K562 (cell line): ENCODE measurements around the gene PKD1L1. TPM values are rescaled to one million over a fixed set of nuclear protein-coding genes. Genes with fewer than 3 reads are reported as not detected.
"Not testable (repeated sequence)": the region's sequence is repeated elsewhere in the genome, so short reads cannot be mapped to it uniquely, and the experiment has no call there.

ENCODE experiments used
- ATAC-seq: fragments of 200-7000 bp; cut with Tn5 transposase; 3 replicates; pipeline ENCODE4 v1.9.1; 2020; ENCODE audit warnings: moderate library complexity
- BruUV-seq: library from RNA; stranded (reverse); fragments of 400-500 nt; replicated peaks from 2 replicates; lab custom pipeline; 2021; lab: Mats Ljungman, UMichigan
- CTCF ChIA-PET: fragments of 300-600 bp; formaldehyde crosslinking; extraction: SDS; loops from one replicate; lab custom pipeline; 2021; ENCODE audit warnings: low intra/inter-chr PET ratio; lab: Yijun Ruan, JAX
- POLR2A ChIA-PET: fragments of 300-600, 350-650 bp; sonication (Branson Sonifier 250); formaldehyde crosslinking; extraction: SDS; loops from one replicate; lab custom pipeline; 2021; ENCODE audit warnings: antibody characterized with exemption, inconsistent platforms; lab: Yijun Ruan, JAX
- DNase-seq, 4 experiments: peaks; one replicate each; pipeline versions ENCODE4 v3.0.0 to v3.0.0-alpha.2; 2011 to 2018; ENCODE audit warnings: low spot score in 3 of 4, mixed read lengths in 3 of 4; ENCODE audit errors: extremely low read depth in 1 of 4
- FAIRE-seq: peaks from 2 replicates; lab custom pipeline; 2011; peaks lifted over from hg19 to GRCh38; lab: Jason Lieb, UNC
- H2AFZ ChIP-seq: 2 replicates; pipeline ENCODE4 v1.6.0; 2011; ENCODE audit warnings: low read depth, low read length, control low read depth, inconsistent platforms
- H3K27ac ChIP-seq: fragments of 200-600 bp; 3 replicates; pipeline ENCODE4 v1.8.0; 2011; ENCODE audit warnings: low read depth, mild to moderate bottlenecking, control low read depth, inconsistent platforms, low read length, moderate library complexity, mixed read lengths; ENCODE audit errors: extremely low read depth
- H3K27me3 ChIP-seq, 2 experiments: fragments of 300-600 bp in 1 of 2; 2 replicates in 1 of 2; 3 replicates in 1 of 2; pipeline versions ENCODE4 v1.6.0 to v1.8.0; 2011; ENCODE audit warnings: inconsistent platforms in 2 of 2, low read length in 2 of 2, mild to moderate bottlenecking in 1 of 2, mixed read lengths in 1 of 2, moderate library complexity in 1 of 2; ENCODE audit not compliant: control insufficient read depth in 2 of 2, insufficient read depth in 2 of 2
- H3K36me3 ChIP-seq: fragments of 300-600 bp; 3 replicates; pipeline ENCODE4 v1.8.0; 2011; ENCODE audit warnings: mild to moderate bottlenecking, low read length, inconsistent platforms; ENCODE audit not compliant: control insufficient read depth, insufficient read depth
- H3K4me1 ChIP-seq, 2 experiments: fragments of 200-600 bp in 1 of 2; replicated peaks in 1 of 2; 2 replicates in 1 of 2; 3 replicates in 1 of 2; pipeline versions ENCODE4 v1.5.1 to v1.8.0; 2011; ENCODE audit warnings: inconsistent platforms in 2 of 2, low read length in 2 of 2, mild to moderate bottlenecking in 1 of 2, mixed read lengths in 1 of 2, moderate library complexity in 1 of 2; ENCODE audit not compliant: control insufficient read depth in 2 of 2, insufficient read depth in 2 of 2
- H3K4me2 ChIP-seq: 2 replicates; pipeline ENCODE4 v1.6.1; 2011; ENCODE audit warnings: low read length, control low read depth, inconsistent platforms, mixed read lengths; ENCODE audit not compliant: insufficient read depth
- H3K4me3 ChIP-seq: fragments of 200-600 bp; sonication (generic), shearing (Covaris generic); 2 replicates; pipeline ENCODE4 v1.5.1; 2016; ENCODE audit warnings: control low read depth, inconsistent platforms
- H3K79me2 ChIP-seq: fragments of 200-600 bp; 3 replicates; pipeline ENCODE4 v1.8.0; 2011; ENCODE audit warnings: low read length, inconsistent platforms; ENCODE audit not compliant: control insufficient read depth, insufficient read depth
- H3K9ac ChIP-seq, 2 experiments: 2 replicates each; pipeline versions ENCODE4 v1.6.0 to v1.6.1; 2011; ENCODE audit warnings: low read depth in 2 of 2, low read length in 2 of 2, control low read depth in 1 of 2, inconsistent platforms in 1 of 2, mild to moderate bottlenecking in 1 of 2, mixed read lengths in 1 of 2; ENCODE audit not compliant: insufficient read depth in 1 of 2
- H3K9me1 ChIP-seq: one replicate; pipeline ENCODE4 v1.6.0; 2011; ENCODE audit warnings: inconsistent platforms, mild to moderate bottlenecking, low read length, moderate library complexity; ENCODE audit not compliant: control insufficient read depth, insufficient read depth
- H3K9me3 ChIP-seq: replicated peaks from 2 replicates; pipeline ENCODE4 v1.5.1; 2011; ENCODE audit warnings: low read depth, low read length, inconsistent platforms; ENCODE audit not compliant: control insufficient read depth, insufficient read depth
- H4K20me1 ChIP-seq: replicated peaks from 2 replicates; pipeline ENCODE4 v1.6.1; 2011; ENCODE audit warnings: low read length, inconsistent platforms, mixed read lengths; ENCODE audit not compliant: control insufficient read depth, insufficient read depth
- CHCHD3 ChIP-seq: fragments of 250-450 bp; sonication (Bioruptor Pico); IDR thresholded peaks from 2 replicates; pipeline ENCODE4 v2.1.2; 2022; ENCODE audit warnings: mild to moderate bottlenecking
- HDGF ChIP-seq: fragments of 450-650 bp; IDR thresholded peaks from 2 replicates; pipeline ENCODE4 v1.6.1; 2016
- JUN ChIP-seq, 2 experiments: sonication (generic) in 1 of 2; formaldehyde crosslinking in 1 of 2; IDR thresholded peaks; 2 replicates each; pipeline versions ENCODE4 v1.6.1 to v1.8.0; 2012 to 2022; ENCODE audit warnings: borderline replicate concordance in 2 of 2, mild to moderate bottlenecking in 2 of 2, improper control_type of control experiment in 1 of 2, low read depth in 1 of 2, low read length in 1 of 2, missing genetic modification reagents in 1 of 2
- NCOA4 ChIP-seq: fragments of 450-650 bp; IDR thresholded peaks from 2 replicates; pipeline ENCODE4 v1.6.1; 2018; ENCODE audit warnings: mild to moderate bottlenecking; ENCODE audit not compliant: partially characterized antibody
- TAF7 ChIP-seq: fragments of 450-650 bp; IDR thresholded peaks from 2 replicates; pipeline ENCODE4 v1.6.1; 2016; ENCODE audit warnings: missing genetic modification characterization, missing compliant biosample characterization
- TEAD4 ChIP-seq, 2 experiments: sonication (generic) in 1 of 2; formaldehyde crosslinking in 1 of 2; IDR thresholded peaks; 2 replicates each; pipeline versions ENCODE4 v1.6.1 to v1.8.0; 2012 to 2022; ENCODE audit warnings: borderline replicate concordance in 1 of 2, inconsistent platforms in 1 of 2, low read length in 1 of 2, mild to moderate bottlenecking in 1 of 2, missing genetic modification reagents in 1 of 2
- ZKSCAN3 ChIP-seq: fragments of 250-450 bp; sonication (Bioruptor Pico); IDR thresholded peaks from 2 replicates; pipeline ENCODE4 v1.4.0; 2020
- ZNF140 ChIP-seq: fragments of 250-450 bp; sonication (Bioruptor Pico); IDR thresholded peaks from 2 replicates; pipeline ENCODE4 v1.8.0; 2021; ENCODE audit warnings: moderate library complexity, mild to moderate bottlenecking, inconsistent platforms
- WGBS: fragments of 100-300 bp; shearing (Covaris generic); methylation state at CpG from one replicate; pipeline ENCODE4 v1.1.6; 2016; ENCODE audit warnings: low coverage, mixed read lengths; ENCODE audit not compliant: insufficient coverage; ENCODE audit errors: missing lambda C conversion rate; 5-methylcytosine and 5-hydroxymethylcytosine counted together
- in situ Hi-C: fragments of 300-500 bp; cut with MboI; formaldehyde crosslinking; loops from 4 replicates; pipeline ENCODE4 v1.15.0; 2018; ENCODE audit warnings: inconsistent platforms, mixed read lengths
- intact Hi-C: fragments of 100-400 bp; cut with micrococcal nuclease; formaldehyde crosslinking; loops from 2 replicates; pipeline ENCODE4 v1.14.2; 2022
- polyA plus RNA-seq, 8 experiments: library from polyadenylated mRNA; depleted of rRNA in 4 of 8; stranded (reverse) in 5 of 8; unstranded in 3 of 8; fragments of >200 nt; fragmentation: Nextera tagmentation in 2 of 8; fragmentation: Illumina TruSeq in 1 of 8; extraction: Ambion mirVana in 2 of 8; extraction: Trizol in 1 of 8; gene quantifications; 2 replicates each; pipeline versions ENCODE4 v1.2.1 to v1.2.3, GENCODE V29; 2011 to 2014; ENCODE audit warnings: inconsistent platforms in 1 of 8, missing spikeins in 1 of 8
- total RNA-seq, 7 experiments: library from RNA; depleted of rRNA in 6 of 7; stranded (reverse); fragments of >200 nt in 6 of 7; fragmentation: Illumina TruSeq in 2 of 7; extraction: Trizol in 2 of 7; gene quantifications; 2 replicates each; pipeline versions ENCODE4 v1.2.1 to v1.2.3, GENCODE V29; 2011 to 2021; ENCODE audit warnings: low replicate concordance in 1 of 7
- TF ChIP-seq, protein P1 (sequence below): fragments of 250-450 bp; sonication (Bioruptor Pico); IDR thresholded peaks from 2 replicates; pipeline ENCODE4 v1.8.0; 2022; ENCODE audit warnings: moderate library complexity, mild to moderate bottlenecking, inconsistent platforms

The PKD1L1 gene
- total and polyA plus RNA-seq, 9 of the 15 experiments (the other 6 are each of a cell fraction or from before 2014, with no cell fraction given) = 0.01 to 0.02 TPM; not detected in 7

DNA sequence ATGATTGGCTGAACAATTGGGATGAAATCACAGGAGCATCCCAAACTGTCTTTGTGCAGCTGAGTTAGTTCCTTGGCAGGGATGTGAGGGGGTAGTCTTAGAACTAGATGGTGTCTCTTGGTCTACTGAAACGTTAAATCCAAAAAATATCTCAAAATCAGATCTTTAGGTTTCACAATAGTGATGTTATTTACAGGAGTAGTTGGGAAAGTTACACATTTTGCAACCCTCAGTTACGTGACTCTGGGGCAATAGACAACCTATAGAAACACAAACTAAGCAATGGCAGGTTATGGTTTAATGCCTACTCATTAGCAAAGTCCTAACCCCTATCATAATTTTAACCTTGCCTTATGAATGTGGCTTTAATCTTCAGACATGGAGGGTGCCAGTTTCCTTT, 24.0 kb downstream of the PKD1L1 start:
- CTCF ChIA-PET = no interaction called here
- TF ChIP-seq NCOA4 = no peak
- TF ChIP-seq CHCHD3 (CRISPR knock-in tag) = no peak
- TF ChIP-seq HDGF = no peak
- TF ChIP-seq TEAD4 (IDR thresholded peaks at IDR 0.05; ENCODE audit: low read length) = no peak
- no peak for TF ChIP-seq TEAD4 (CRISPR knock-in tag; IDR thresholded peaks at IDR 0.05; ENCODE audit: borderline replicate concordance)
- TF ChIP-seq TAF7 (tag) = no peak
- TF ChIP-seq JUN (IDR thresholded peaks at IDR 0.05; ENCODE audit: borderline replicate concordance, low read depth, low read length) = no peak
- TF ChIP-seq JUN (CRISPR knock-in tag; IDR thresholded peaks at IDR 0.05; ENCODE audit: borderline replicate concordance) = no peak
- no peak for TF ChIP-seq ZNF140 (CRISPR knock-in tag)
- no peak for TF ChIP-seq ZKSCAN3 (CRISPR knock-in tag)
- TF ChIP-seq, protein P1, sequence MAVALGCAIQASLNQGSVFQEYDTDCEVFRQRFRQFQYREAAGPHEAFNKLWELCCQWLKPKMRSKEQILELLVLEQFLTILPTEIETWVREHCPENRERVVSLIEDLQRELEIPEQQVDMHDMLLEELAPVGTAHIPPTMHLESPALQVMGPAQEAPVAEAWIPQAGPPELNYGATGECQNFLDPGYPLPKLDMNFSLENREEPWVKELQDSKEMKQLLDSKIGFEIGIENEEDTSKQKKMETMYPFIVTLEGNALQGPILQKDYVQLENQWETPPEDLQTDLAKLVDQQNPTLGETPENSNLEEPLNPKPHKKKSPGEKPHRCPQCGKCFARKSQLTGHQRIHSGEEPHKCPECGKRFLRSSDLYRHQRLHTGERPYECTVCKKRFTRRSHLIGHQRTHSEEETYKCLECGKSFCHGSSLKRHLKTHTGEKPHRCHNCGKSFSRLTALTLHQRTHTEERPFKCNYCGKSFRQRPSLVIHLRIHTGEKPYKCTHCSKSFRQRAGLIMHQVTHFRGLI (CRISPR knock-in tag) = no peak
- Histone ChIP-seq H3K4me3 (no peak overlapping the region), H3K9ac (no peak overlapping the region), H3K9me1 (no peaks in the 10 kb centered on the region), H3K27me3 (peaks cover 0 to 5% of the 10 kb centered on the region in 2 experiments; a peak in 2 of 5 replicates), H4K20me1 (no peaks in the 10 kb centered on the region), H3K36me3 (no peaks in the 10 kb centered on the region), H3K79me2 (no peaks in the 10 kb centered on the region), H3K4me1 (no peaks in the 10 kb centered on the region; a peak in 1 of 5 replicates), H3K9me3 (no peaks in the 10 kb centered on the region), H3K4me2 (no peak overlapping the region), H3K27ac (no peak overlapping the region), H2AFZ (no peak overlapping the region)
- FAIRE-seq (no peak), DNase-seq (no peak), ATAC-seq (no peak)
- POLR2A ChIA-PET = no interaction called here
- intact Hi-C loops (no loop called here), in situ Hi-C loops (no loop called here)
- no TSS peak for BruUV-seq
- WGBS = 0% methylated on average over 2 of the region's 2 CpGs

DNA sequence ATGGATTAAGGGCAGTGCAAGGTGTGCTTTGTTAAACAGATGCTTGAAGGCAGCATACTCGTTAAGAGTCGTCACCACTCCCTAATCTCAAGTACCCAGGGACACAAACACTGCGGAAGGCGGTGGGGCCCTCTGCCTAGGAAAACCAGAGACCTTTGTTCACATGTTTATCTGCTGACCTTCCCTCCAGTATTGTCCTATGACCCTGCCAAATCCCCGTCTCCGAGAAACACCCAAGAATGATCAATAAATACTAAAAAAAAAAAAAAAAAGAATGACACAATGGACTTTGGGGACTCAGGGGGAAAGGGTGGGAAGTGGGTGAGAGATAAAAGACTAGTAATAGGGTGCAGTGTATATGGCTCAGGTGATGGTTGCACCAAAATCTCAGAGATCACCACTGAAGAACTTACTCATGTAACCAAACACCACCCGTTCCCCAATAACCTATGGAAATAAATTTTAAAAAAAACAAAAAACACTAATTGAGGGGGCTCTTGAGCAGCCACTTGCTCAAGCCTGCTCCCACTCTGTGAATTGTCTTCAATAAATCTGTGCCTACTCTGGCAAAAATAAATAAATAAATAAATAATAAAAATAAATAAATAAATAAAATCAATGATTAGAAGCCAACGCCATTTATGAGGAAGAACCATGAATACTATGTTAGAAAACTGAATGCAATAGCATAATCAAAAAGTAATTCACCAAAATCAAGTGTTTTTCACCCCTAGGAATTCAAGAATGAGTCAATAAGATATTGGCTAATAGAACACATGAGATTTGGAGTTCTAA, 25.0 kb downstream of the PKD1L1 start:
- H3K9me3 ChIP-seq, intact Hi-C loops, DNase-seq, in situ Hi-C loops, H3K4me1 ChIP-seq, H3K4me3 ChIP-seq, H3K9ac ChIP-seq, H3K27me3 ChIP-seq, H3K4me2 ChIP-seq, BruUV-seq, POLR2A ChIA-PET, H4K20me1 ChIP-seq, ATAC-seq, H3K27ac ChIP-seq, H3K36me3 ChIP-seq, CTCF ChIA-PET, H2AFZ ChIP-seq, H3K79me2 ChIP-seq, FAIRE-seq, H3K9me1 ChIP-seq: not testable (repeated sequence)
- WGBS = 2% methylated on average over 8 of the region's 8 CpGs
